Gastrocnemius medialis (tissue), 4 donors: ENCODE data around the gene CDK5R1.

ENCODE experiments used
- POLR2A ChIP-seq, 2 donors: fragments of 450-650 bp; IDR thresholded peaks; one replicate each; pipeline ENCODE4 v1.6.1; 2017; ENCODE audit warnings: antibody characterized with exemption in 2 of 2, mild to moderate bottlenecking in 2 of 2, moderate library complexity in 2 of 2
- TF ChIP-seq, protein P1 (sequence below), 5 experiments: fragments of 450-650 bp in 3 of 5; fragments of 200-600 bp in 2 of 5; sonication (generic) in 2 of 5; IDR thresholded peaks in 4 of 5; conservative IDR thresholded peaks in 1 of 5; 1 replicate in 4 of 5; 2 replicates in 1 of 5; pipeline ENCODE4 v1.5.1; 2016 to 2019; ENCODE audit warnings: antibody characterized with exemption in 5 of 5, mild to moderate bottlenecking in 3 of 5, moderate library complexity in 3 of 5

DNA sequence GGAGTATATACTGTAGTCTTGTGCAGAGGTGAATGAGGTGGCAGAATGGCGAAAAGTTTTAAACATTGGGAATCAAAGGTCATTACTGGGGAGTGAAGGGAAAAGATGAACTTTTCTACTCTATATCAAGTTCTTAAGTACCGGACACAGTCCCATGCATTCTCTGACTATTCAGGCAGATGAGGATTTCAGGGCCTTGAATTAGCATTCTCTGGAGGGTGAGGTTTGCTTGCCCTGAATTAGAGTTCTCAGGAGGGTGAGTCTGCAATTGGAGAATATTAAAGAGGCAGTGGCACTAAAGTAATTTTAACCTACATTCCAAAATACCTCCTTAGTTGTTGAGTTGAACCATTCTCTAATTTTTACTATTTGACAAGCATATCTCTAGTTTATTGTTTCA is 33.4 kb upstream of the CDK5R1 start:
- TF ChIP-seq, protein P1, sequence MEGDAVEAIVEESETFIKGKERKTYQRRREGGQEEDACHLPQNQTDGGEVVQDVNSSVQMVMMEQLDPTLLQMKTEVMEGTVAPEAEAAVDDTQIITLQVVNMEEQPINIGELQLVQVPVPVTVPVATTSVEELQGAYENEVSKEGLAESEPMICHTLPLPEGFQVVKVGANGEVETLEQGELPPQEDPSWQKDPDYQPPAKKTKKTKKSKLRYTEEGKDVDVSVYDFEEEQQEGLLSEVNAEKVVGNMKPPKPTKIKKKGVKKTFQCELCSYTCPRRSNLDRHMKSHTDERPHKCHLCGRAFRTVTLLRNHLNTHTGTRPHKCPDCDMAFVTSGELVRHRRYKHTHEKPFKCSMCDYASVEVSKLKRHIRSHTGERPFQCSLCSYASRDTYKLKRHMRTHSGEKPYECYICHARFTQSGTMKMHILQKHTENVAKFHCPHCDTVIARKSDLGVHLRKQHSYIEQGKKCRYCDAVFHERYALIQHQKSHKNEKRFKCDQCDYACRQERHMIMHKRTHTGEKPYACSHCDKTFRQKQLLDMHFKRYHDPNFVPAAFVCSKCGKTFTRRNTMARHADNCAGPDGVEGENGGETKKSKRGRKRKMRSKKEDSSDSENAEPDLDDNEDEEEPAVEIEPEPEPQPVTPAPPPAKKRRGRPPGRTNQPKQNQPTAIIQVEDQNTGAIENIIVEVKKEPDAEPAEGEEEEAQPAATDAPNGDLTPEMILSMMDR (IDR thresholded peaks at IDR 0.05 in 4 of 5, conservative IDR thresholded peaks at IDR 0.05 in 1 of 5) = no peak
- no peak for TF ChIP-seq POLR2A (IDR thresholded peaks at IDR 0.05)
